Stimulated activated CD8-positive, alpha-beta memory T cell treated with anti-CD3 and anti-CD28 coated beads, Interleukin-4, amount 100 ng/mL, for 1 hour (primary cell): ENCODE results near the gene CTDSP1.

Source experiments
- DNase-seq, 2 donors: peaks; one replicate each; pipeline ENCODE4 v3.0.0-alpha.2; 2020; ENCODE audit warnings: low read depth in 2 of 2, low spot score in 1 of 2

Gene CTDSP1

GRCh38 chr2:218382785-218383184 is 16.9 kb upstream of the CTDSP1 start:
- DNase-seq = no peak

- DNase-seq = no peak
Observed at GRCh38 chr2:218383892-218384519, 15.7 kb upstream of the CTDSP1 start.

GRCh38 chr2:218384975-218385374 is 14.7 kb upstream of the CTDSP1 start:
- DNase-seq = no peak

GRCh38 chr2:218386505-218387368 is 12.9 kb upstream of the CTDSP1 start:
- DNase-seq = no peak

- DNase-seq = no peak
Observed at GRCh38 chr2:218387369-218388194, 12.1 kb upstream of the CTDSP1 start.

GRCh38 chr2:218389333-218390150 is 10.1 kb upstream of the CTDSP1 start:
- DNase-seq = no peak

GRCh38 chr2:218391202-218391601 is 8.5 kb upstream of the CTDSP1 start:
- no peak for DNase-seq

- DNase-seq = no peak
Observed at GRCh38 chr2:218392459-218392858, 7.2 kb upstream of the CTDSP1 start.

- no peak for DNase-seq
Observed at GRCh38 chr2:218392891-218393462, 6.7 kb upstream of the CTDSP1 start.

GRCh38 chr2:218393750-218394290 is 5.8 kb upstream of the CTDSP1 start:
- DNase-seq = no peak

- DNase-seq = no peak
Observed at GRCh38 chr2:218394298-218395089, 5.2 kb upstream of the CTDSP1 start.

GRCh38 chr2:218395090-218395444 is 4.6 kb upstream of the CTDSP1 start:
- no peak for DNase-seq

- no peak for DNase-seq
Observed at GRCh38 chr2:218395456-218395825, 4.2 kb upstream of the CTDSP1 start.

GRCh38 chr2:218395826-218396687 is 3.6 kb upstream of the CTDSP1 start:
- DNase-seq = peak; percentile 76 to 87

GRCh38 chr2:218396688-218397462 is 2.8 kb upstream of the CTDSP1 start:
- DNase-seq = peak; percentile 52

- DNase-seq = no peak
Observed at GRCh38 chr2:218397463-218397819, 2.2 kb upstream of the CTDSP1 start.

GRCh38 chr2:218397820-218398436 is 1.7 kb upstream of the CTDSP1 start:
- peak in 1 of 2 donors; percentile 34 for DNase-seq
